ENCODE data around the gene ARFGEF3. TPM values are rescaled to one million over a fixed set of nuclear protein-coding genes. Genes with fewer than 3 reads are reported as not detected.

ARFGEF3 gene
- total RNA-seq, 2 experiments from 2014 or later, result 1.6 to 1.7 TPM

GRCh38 chr6:138372711-138373463 lies 211.1 kb downstream of the ARFGEF3 start:
- no peak overlapping the region for H3K27ac Mint-ChIP-seq
- H3K4me1 Mint-ChIP-seq, result no peaks in the 10 kb centered on the region
- no peaks in the 10 kb centered on the region for H3K9me3 Mint-ChIP-seq
- no peaks in the 10 kb centered on the region for H3K36me3 Mint-ChIP-seq
- no peak overlapping the region for H3K4me3 Mint-ChIP-seq
- peaks cover 5% of the 10 kb centered on the region for H3K27me3 Mint-ChIP-seq
- DNase-seq, result no peak

DNA sequence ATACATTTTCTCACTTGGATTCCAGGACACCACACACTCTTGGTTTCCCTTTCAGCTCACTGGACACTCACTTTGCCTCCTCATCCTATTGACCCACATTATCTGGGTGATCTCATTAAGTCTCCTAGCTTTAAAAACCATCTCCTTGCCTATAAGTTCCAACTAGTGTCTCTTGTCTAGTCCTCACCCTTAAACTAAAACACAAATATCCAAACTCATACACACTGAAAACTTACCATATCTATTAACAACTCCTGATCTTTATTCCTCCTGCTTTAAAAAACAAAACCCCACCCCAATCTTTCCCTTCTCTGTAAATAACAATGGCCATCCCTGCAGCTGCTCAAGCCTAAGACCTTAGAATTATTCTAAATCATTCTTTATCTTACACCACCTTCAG lies 212.5 kb downstream of the ARFGEF3 start:
- Mint-ChIP-seq H3K27ac (no peak overlapping the region), H3K9me3 (no peaks in the 10 kb centered on the region), H3K27me3 (no peaks in the 10 kb centered on the region), H3K4me1 (no peaks in the 10 kb centered on the region), H3K36me3 (no peaks in the 10 kb centered on the region), H3K4me3 (no peak overlapping the region)
- DNase-seq, result no peak

DNA sequence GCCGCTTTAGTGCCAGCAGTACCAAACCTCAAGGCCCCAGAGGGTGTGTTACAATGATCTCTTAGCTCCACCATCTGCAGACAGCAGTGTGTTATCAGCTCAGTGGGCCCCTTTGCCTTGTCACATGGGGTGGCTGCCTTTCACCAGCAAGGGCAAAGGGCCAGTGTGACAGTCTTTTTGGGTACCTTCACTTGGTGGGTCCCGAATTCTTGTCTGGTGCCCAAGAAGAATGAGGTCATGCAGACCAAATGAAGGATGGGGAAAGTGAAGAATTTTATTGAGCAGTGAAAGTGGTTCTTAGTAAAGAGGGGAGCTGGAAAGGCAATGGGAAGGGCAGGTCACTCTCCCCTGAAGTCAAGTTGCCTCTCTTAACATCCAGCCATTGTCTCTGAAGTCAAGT lies 213.1 kb downstream of the ARFGEF3 start:
- Mint-ChIP-seq H3K27ac (no peak overlapping the region), H3K9me3 (no peaks in the 10 kb centered on the region), H3K4me3 (no peak overlapping the region), H3K36me3 (no peaks in the 10 kb centered on the region), H3K4me1 (no peaks in the 10 kb centered on the region), H3K27me3 (no peaks in the 10 kb centered on the region)
- DNase-seq, result no peak

DNA sequence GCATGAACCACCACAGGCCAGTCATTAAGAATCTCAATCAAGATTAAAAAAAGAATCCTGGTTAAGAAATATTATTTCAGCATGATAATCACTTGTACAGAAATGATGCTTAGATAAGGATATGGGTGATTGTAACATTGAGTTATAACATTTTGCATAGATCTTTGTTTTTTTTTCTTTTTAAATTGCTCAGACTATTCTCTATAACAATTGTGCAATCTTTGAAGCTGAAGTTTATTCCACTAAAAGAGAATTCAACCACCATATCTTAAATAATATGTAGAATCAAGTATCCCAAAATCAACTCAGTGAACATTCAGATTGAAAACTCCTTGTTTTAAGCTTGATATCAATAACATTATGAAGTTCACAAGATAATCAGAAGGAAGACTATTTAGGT lies 215.3 kb downstream of the ARFGEF3 start:
- no peak for DNase-seq

DNA sequence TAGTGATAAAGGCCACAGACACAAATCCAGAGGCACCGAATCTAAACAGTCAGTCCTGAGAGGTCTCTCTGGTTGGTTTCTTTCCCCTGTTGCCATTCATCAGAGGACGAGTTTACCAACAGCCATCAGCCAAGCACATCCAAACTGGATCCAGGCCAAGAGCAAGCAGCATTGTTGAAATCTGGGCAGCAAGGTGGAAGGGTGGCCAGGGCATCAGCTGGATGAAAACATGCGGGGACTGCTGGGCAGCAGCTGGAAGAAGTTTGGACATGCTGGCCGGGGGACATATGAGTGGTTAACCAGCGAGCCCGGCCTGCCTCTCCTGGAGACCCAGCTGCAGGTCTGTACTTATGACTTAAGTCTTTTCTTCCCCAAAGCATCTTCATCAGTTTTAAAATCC lies 216.1 kb downstream of the ARFGEF3 start, which contains the start of gene SMIM28:
Gene SMIM28, plus strand, starts transcription at position 62 of the 400 bp plus-strand sequence. Its CDS starts 168 bp downstream, at position 230.
- Mint-ChIP-seq H3K4me3 (no peak within 1 kb of the TSS), H3K4me1 (no peaks in the 10 kb centered on the region), H3K27ac (no peak within 1 kb of the TSS), H3K9me3 (no peaks in the 10 kb centered on the region), H3K27me3 (no peaks in the 10 kb centered on the region), H3K36me3 (no peaks in the 10 kb centered on the region)
- no peak for DNase-seq

More for the DNA sequence above, 215.3 kb downstream of the ARFGEF3 start:
- H3K9me3 Mint-ChIP-seq, result no peaks in the 10 kb centered on the region
- H3K4me3 Mint-ChIP-seq, result no peak overlapping the region
- H3K4me1 Mint-ChIP-seq, result no peaks in the 10 kb centered on the region
- no peaks in the 10 kb centered on the region for H3K27me3 Mint-ChIP-seq
- H3K27ac Mint-ChIP-seq, result no peak overlapping the region
- no peaks in the 10 kb centered on the region for H3K36me3 Mint-ChIP-seq

DNA sequence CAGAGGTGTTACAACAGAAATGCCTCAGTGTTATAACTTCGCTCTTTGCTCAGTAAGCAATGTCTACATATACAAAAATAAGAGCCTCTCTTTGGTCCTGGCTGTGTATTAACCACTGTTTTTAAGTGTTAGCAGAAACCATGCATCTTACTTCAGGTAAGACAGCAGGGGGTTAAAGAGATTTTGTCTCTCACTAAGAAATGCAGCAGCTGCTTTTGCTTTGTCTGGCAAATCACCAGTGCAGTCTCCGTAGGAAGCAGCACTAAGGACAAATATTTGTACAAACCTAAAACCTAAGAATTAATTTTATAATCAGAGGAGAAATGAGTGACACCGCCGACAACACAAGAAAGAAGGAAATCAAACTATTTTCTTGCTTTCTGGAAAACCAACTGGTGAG lies 216.7 kb downstream of the ARFGEF3 start:
- Mint-ChIP-seq H3K27me3 (no peaks in the 10 kb centered on the region), H3K9me3 (no peaks in the 10 kb centered on the region), H3K27ac (no peak overlapping the region), H3K36me3 (no peaks in the 10 kb centered on the region), H3K4me3 (no peak overlapping the region), H3K4me1 (no peaks in the 10 kb centered on the region)
- no peak for DNase-seq

GRCh38 chr6:138382498-138383265 lies 220.9 kb downstream of the ARFGEF3 start:
- H3K4me3 Mint-ChIP-seq, result no peak overlapping the region

DNA sequence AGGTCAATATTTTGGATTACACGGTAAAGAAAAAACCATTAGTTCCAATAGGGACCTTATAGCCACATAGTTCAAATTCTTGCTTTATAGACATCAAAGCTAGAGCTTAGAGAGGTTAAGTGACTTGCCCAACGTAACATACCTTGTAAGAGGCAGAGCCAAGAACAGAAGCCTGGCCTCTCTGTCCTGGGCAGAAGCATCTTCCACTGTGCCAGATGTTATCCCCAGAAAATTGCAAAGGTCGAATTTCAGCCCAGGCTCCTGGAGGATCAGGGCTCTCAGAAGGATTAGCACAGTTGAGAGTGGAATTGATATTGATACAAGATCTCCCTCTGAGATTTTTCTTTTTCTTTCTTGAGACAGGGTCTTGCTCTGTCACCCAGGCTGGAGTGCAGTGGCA lies 222.0 kb downstream of the ARFGEF3 start:
- no peaks in the 10 kb centered on the region for H3K9me3 Mint-ChIP-seq
- H3K27ac Mint-ChIP-seq, result no peak overlapping the region
- no peaks in the 10 kb centered on the region for H3K4me1 Mint-ChIP-seq
- DNase-seq, result no peak
- peaks cover 2% of the 10 kb centered on the region for H3K27me3 Mint-ChIP-seq
- H3K36me3 Mint-ChIP-seq, result no peaks in the 10 kb centered on the region
- H3K4me3 Mint-ChIP-seq, result no peak overlapping the region

More at GRCh38 chr6:138382498-138383265, 220.9 kb downstream of the ARFGEF3 start:
- Mint-ChIP-seq H3K4me1 (no peaks in the 10 kb centered on the region), H3K9me3 (no peaks in the 10 kb centered on the region), H3K27me3 (no peaks in the 10 kb centered on the region), H3K36me3 (no peaks in the 10 kb centered on the region), H3K27ac (no peak overlapping the region)
- no peak for DNase-seq

GRCh38 chr6:138386897-138387296 lies 225.2 kb downstream of the ARFGEF3 start:
- no peaks in the 10 kb centered on the region for H3K9me3 Mint-ChIP-seq
- H3K36me3 Mint-ChIP-seq, result no peaks in the 10 kb centered on the region
- H3K4me1 Mint-ChIP-seq, result no peaks in the 10 kb centered on the region
- no peak overlapping the region for H3K27ac Mint-ChIP-seq
- H3K4me3 Mint-ChIP-seq, result no peak overlapping the region
- no peak for DNase-seq
- H3K27me3 Mint-ChIP-seq, result peaks cover 5% of the 10 kb centered on the region

DNA sequence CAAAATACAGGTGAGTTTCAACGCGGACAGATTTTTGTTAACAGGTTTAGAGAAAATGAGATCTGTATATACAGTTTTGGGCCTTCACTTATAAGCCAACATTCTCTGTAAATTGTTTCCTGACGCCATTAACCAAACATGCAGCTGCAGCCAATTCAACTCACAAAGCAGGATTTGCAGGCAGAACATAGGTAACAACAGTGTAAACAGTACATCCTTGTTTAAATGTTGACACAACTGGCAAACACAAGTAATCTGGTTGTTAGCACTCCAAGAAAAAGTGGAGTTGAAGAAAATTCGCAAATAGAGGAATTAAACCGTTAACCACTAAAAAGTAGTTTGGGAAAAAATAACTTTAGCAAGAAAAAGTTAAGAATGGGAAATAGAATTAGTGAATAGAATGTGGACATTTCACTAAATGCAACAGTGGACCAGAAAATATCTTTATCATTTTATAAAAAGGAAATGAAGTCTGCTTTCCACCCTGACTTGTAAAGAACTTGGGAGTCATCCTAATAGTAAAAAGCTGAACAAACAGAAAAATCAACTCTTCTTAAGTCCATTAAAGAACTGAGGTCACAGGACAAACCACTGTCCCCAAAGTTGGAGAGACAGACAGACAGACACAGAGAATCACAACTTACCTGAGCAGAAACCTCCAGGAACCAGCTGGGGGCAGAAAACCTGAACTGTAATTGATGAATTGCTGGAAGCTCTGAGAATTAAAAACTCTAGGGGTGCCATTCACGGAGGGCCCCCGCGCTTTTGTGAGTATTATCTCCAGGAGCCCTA lies 226.0 kb downstream of the ARFGEF3 start:
- H3K36me3 Mint-ChIP-seq, result no peaks in the 10 kb centered on the region
- H3K9me3 Mint-ChIP-seq, result no peaks in the 10 kb centered on the region
- no peaks in the 10 kb centered on the region for H3K4me1 Mint-ChIP-seq
- no peak for DNase-seq
- no peak overlapping the region for H3K27ac Mint-ChIP-seq
- H3K4me3 Mint-ChIP-seq, result no peak overlapping the region
- peaks cover 5% of the 10 kb centered on the region for H3K27me3 Mint-ChIP-seq

DNA sequence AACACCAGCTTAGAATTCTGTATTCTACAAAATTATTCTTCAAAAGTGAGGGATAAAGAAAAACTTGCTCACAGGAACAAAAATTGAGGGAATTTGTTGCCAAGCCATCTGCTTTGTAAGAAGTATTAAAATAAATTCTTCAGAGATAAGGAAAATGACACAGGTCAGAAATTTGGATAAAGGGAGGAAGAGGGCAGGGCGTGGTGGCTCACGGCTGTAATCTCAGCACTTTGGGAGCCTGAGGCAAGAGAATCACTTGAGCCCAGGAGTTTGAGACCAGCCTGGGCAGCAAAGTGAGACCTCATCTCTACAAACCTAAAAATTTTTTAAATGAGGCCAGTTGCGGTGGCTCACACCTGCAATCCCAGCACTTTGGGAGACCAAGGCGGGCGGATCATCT lies 227.8 kb downstream of the ARFGEF3 start:
- no peaks in the 10 kb centered on the region for H3K36me3 Mint-ChIP-seq
- H3K9me3 Mint-ChIP-seq, result no peaks in the 10 kb centered on the region
- no peak for DNase-seq
- no peaks in the 10 kb centered on the region for H3K4me1 Mint-ChIP-seq
- no peak overlapping the region for H3K27ac Mint-ChIP-seq
- H3K27me3 Mint-ChIP-seq, result peaks cover 5% of the 10 kb centered on the region
- no peak overlapping the region for H3K4me3 Mint-ChIP-seq

Other genes starting within 250 kb of the ARFGEF3 start
- gene PERP, start 54.5 kb upstream of the ARFGEF3 start, total RNA-seq, result 1 to 10 TPM; 2.0 to 2.1 TPM
- not detected for gene PBOV1, start 56.6 kb downstream of the ARFGEF3 start, total RNA-seq
- gene SMIM28, start 216.0 kb downstream of the ARFGEF3 start, total RNA-seq, result not detected
- 10 to 100 TPM; 27.4 to 28.0 TPM for gene HEBP2, start 242.3 kb downstream of the ARFGEF3 start, total RNA-seq